Measurements from ENCODE around the gene TRIM54.

GRCh38 chr2:27305516-27305915, 23.3 kb downstream of the TRIM54 start:
- no peak for TF ChIP-seq CTCF (IDR thresholded peaks at IDR 0.05)
- TF ChIP-seq EZH2phosphoT487 (IDR thresholded peaks at IDR 0.05), result no peak

Data from neural progenitor cell (in vitro differentiated cells).